Activated CD8-positive, alpha-beta memory T cell treated with anti-CD3 and anti-CD28 coated beads for 36 hours (primary cell): ENCODE measurements around the gene TGFB1. TPM values are rescaled to one million over a fixed set of nuclear protein-coding genes. Genes with fewer than 3 reads are reported as not detected.

Experiments used
- CTCF ChIA-PET: fragments of 350-600 bp; sonication (Branson Sonifier 250); formaldehyde crosslinking; loops from one replicate; lab custom pipeline; 2021; ENCODE audit warnings: antibody characterized with exemption; lab: Charles Lee
- POLR2A ChIA-PET: fragments of 350-600 bp; sonication (Branson Sonifier 250); formaldehyde crosslinking; loops from one replicate; lab custom pipeline; 2021; ENCODE audit warnings: antibody characterized with exemption; lab: Charles Lee
- total RNA-seq, 2 experiments: library from RNA; stranded (reverse); gene quantifications; one replicate each; pipeline ENCODE4 v1.2.3, GENCODE V29; 2021

Gene TGFB1
- total RNA-seq, 2 experiments from 2014 or later = 148 to 150 TPM

- ChIA-PET CTCF (interaction anchor here (0.5 to 3.4 kb wide), 5 partner anchors 19 to 1137 kb away, joined by 3 to 22 read pairs (median 3); no protein-coding TSS in a partner anchor), POLR2A (interaction anchor here (0.7 to 3.9 kb wide), 7 partner anchors 14 to 65 kb away, joined by 3 to 29 read pairs (median 3); no protein-coding TSS in a partner anchor)
Observed at GRCh38 chr19:41328842-41329225, 24.9 kb downstream of the TGFB1 start.

GRCh38 chr19:41328157-41328841 is 25.4 kb downstream of the TGFB1 start:
- ChIA-PET CTCF (interaction anchor here (0.5 to 3.4 kb wide), 5 partner anchors 19 to 840 kb away, joined by 3 to 22 read pairs (median 5); partner anchors contain the start of gene CCDC97), POLR2A (interaction anchor here (0.7 to 3.9 kb wide), 9 partner anchors 15 to 66 kb away, joined by 3 to 29 read pairs (median 4); partner anchors contain the start of genes B9D2 and HNRNPUL1)

GRCh38 chr19:41327576-41328156 is 26.1 kb downstream of the TGFB1 start:
- CTCF ChIA-PET = interaction anchor here (1.1 to 3.4 kb wide), 4 partner anchors 19 to 123 kb away, joined by 4 to 22 read pairs (median 8); partner anchors contain the start of gene CCDC97

GRCh38 chr19:41327076-41327575 is 26.6 kb downstream of the TGFB1 start:
- CTCF ChIA-PET = interaction anchor here (1.1 to 3.4 kb wide), 4 partner anchors 18 to 123 kb away, joined by 4 to 22 read pairs (median 8); partner anchors contain the start of gene CCDC97
- POLR2A ChIA-PET = interaction anchor here (0.5 to 3.9 kb wide), 9 partner anchors 10 to 1191 kb away, joined by 3 to 29 read pairs (median 6); partner anchors contain the start of genes B9D2 and HNRNPUL1

More at GRCh38 chr19:41327576-41328156, 26.1 kb downstream of the TGFB1 start:
- POLR2A ChIA-PET = interaction anchor here (0.5 to 3.9 kb wide), 9 partner anchors 10 to 1190 kb away, joined by 3 to 29 read pairs (median 4); partner anchors contain the start of genes B9D2 and HNRNPUL1

- POLR2A ChIA-PET = interaction anchor here (0.5 to 3.9 kb wide), 2 partner anchors 15 to 26 kb away, joined by 6 to 29 read pairs; no protein-coding TSS in a partner anchor
- CTCF ChIA-PET = interaction anchor here (1.3 to 3.4 kb wide), 3 partner anchors 17 to 26 kb away, joined by 6 to 22 read pairs (median 11); partner anchors contain the start of gene CCDC97
Observed at GRCh38 chr19:41325947-41326706, 27.6 kb downstream of the TGFB1 start.

GRCh38 chr19:41325640-41325946 is 28.1 kb downstream of the TGFB1 start:
- CTCF ChIA-PET = interaction anchor here (1.1 to 1.3 kb wide), 2 partner anchors 17 to 27 kb away, joined by 5 to 6 read pairs; no protein-coding TSS in a partner anchor
- POLR2A ChIA-PET = interaction anchor here (0.6 to 3.9 kb wide), 2 partner anchors 13 to 27 kb away, joined by 4 to 29 read pairs; no protein-coding TSS in a partner anchor

GRCh38 chr19:41324921-41325639 is 28.6 kb downstream of the TGFB1 start:
- POLR2A ChIA-PET = interaction anchor here (0.6 to 3.9 kb wide), 2 partner anchors 12 to 27 kb away, joined by 4 to 29 read pairs; no protein-coding TSS in a partner anchor
- CTCF ChIA-PET = interaction anchor here (1.1 to 1.3 kb wide), 2 partner anchors 16 to 27 kb away, joined by 5 to 6 read pairs; no protein-coding TSS in a partner anchor

GRCh38 chr19:41324231-41324702 is 29.5 kb downstream of the TGFB1 start:
- ChIA-PET POLR2A (no interaction called here), CTCF (interaction anchor here (0.6 to 1.1 kb wide), 2 partner anchors 28 to 611 kb away, joined by 3 to 5 read pairs; no protein-coding TSS in a partner anchor)

GRCh38 chr19:41323430-41324125 is 30.1 kb downstream of the TGFB1 start:
- POLR2A ChIA-PET = no interaction called here

GRCh38 chr19:41323023-41323422 is 30.7 kb downstream of the TGFB1 start:
- ChIA-PET POLR2A (no interaction called here), CTCF (interaction anchor here (1.1 kb wide), 1 partner anchor 19 kb away, joined by 3 read pairs; no protein-coding TSS in a partner anchor)

More at GRCh38 chr19:41323430-41324125, 30.1 kb downstream of the TGFB1 start:
- CTCF ChIA-PET = no interaction called here

- POLR2A ChIA-PET = no interaction called here
- CTCF ChIA-PET = interaction anchor here (0.8 to 1.1 kb wide), 3 partner anchors 17 to 117 kb away, joined by 3 read pairs; no protein-coding TSS in a partner anchor
Observed at GRCh38 chr19:41322451-41322850, 31.3 kb downstream of the TGFB1 start.

GRCh38 chr19:41321600-41322270 is 32.0 kb downstream of the TGFB1 start:
- ChIA-PET POLR2A (interaction anchor here (0.6 to 0.8 kb wide), 2 partner anchors 11 to 117 kb away, joined by 3 to 19 read pairs; partner anchors contain the start of gene CCDC97), CTCF (interaction anchor here (0.8 to 1.1 kb wide), 4 partner anchors 17 to 117 kb away, joined by 3 to 4 read pairs (median 3); no protein-coding TSS in a partner anchor)

GRCh38 chr19:41321204-41321599 is 32.5 kb downstream of the TGFB1 start:
- ChIA-PET CTCF (interaction anchor here (0.9 to 1.9 kb wide), 3 partner anchors 12 to 33 kb away, joined by 3 to 5 read pairs (median 4); no protein-coding TSS in a partner anchor), POLR2A (interaction anchor here (0.8 kb wide), 1 partner anchor 117 kb away, joined by 19 read pairs; no protein-coding TSS in a partner anchor)

- CTCF ChIA-PET = interaction anchor here (1.9 kb wide), 1 partner anchor 12 kb away, joined by 5 read pairs; no protein-coding TSS in a partner anchor
- POLR2A ChIA-PET = interaction anchor here (0.5 kb wide), 1 partner anchor 49 kb away, joined by 5 read pairs; no protein-coding TSS in a partner anchor
Observed at GRCh38 chr19:41320568-41320967, 33.2 kb downstream of the TGFB1 start.

- ChIA-PET CTCF (interaction anchor here (1.9 kb wide), 1 partner anchor 11 kb away, joined by 5 read pairs; no protein-coding TSS in a partner anchor), POLR2A (no interaction called here)
Observed at GRCh38 chr19:41320185-41320518, 33.6 kb downstream of the TGFB1 start.
